ENCODE data around the gene SCFD1.
"Not testable (repeated sequence)": the region's sequence is repeated elsewhere in the genome, so short reads cannot be mapped to it uniquely, and the experiment has no call there.

SCFD1 gene

DNA sequence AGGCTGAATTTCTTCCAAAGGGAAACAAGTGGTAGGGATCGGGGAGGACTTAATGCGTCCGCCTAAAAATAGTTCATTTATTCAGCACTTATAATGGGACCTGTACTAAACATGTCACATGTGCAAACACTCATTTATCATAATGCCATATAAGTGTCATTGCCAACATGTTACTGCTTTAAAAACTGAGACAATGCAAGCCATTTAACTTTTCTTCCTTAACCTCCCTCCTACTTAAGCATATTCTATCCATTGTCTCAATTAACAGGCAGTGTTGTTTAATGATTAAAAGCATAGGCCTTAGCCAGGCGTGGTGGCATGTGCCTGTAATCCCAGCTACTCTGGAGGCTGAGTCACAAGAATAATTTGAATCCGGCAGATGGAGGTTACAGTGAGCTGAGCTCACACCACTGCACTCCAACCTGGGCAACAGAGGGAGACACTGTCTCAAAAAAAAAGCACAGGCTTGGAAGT is 13.5 kb upstream of the SCFD1 start:
- DNase-seq, result no peak

GRCh38 chr14:30610787-30611343 is 11.3 kb upstream of the SCFD1 start:
- peak in 26 of 56 donors; percentile 1 to 47 (median 14) for DNase-seq

DNA sequence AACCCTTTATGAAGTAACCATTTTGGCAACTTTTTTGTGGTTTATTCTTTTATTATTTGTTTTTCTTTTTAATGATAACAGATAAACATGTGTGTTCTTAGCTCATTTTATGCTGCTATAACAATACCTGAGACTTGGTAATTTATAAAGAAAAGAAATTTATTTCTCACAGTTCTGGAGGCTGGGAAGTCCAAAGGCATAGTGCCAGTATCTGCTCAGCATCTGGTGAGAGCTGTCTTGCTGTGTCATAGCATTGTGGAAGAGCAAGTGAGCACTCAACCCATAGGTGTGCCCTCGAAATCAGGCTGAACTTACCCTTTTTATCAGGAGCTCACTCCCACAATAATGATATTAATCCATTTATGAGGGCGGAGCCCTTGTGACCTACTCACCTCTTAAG is 8.0 kb upstream of the SCFD1 start:
- DNase-seq, result no peak

DNA sequence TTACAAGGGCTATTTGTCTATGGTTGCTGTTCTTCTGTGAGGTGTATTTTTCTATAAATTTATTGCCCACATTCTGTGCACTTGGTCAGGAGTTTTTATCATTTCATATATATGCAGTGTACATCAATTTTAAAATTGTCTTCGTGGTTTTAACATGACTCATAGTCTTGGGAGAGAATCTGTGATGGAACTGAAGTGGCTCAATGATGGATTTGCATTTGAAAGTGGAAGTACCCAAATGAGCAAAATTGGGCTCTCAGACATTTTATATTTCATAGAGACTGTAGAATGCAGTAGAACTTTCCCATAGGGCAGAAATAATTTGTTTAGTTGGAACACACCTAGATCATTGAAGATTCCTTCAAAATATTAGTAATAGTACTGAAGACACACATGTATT is 1.9 kb upstream of the SCFD1 start:
- no peak for DNase-seq

- peak in 9 of 56 donors; percentile 4 to 52 (median 19) for DNase-seq
Observed at GRCh38 chr14:30621354-30621939, 672 bp upstream of the SCFD1 start.

DNA sequence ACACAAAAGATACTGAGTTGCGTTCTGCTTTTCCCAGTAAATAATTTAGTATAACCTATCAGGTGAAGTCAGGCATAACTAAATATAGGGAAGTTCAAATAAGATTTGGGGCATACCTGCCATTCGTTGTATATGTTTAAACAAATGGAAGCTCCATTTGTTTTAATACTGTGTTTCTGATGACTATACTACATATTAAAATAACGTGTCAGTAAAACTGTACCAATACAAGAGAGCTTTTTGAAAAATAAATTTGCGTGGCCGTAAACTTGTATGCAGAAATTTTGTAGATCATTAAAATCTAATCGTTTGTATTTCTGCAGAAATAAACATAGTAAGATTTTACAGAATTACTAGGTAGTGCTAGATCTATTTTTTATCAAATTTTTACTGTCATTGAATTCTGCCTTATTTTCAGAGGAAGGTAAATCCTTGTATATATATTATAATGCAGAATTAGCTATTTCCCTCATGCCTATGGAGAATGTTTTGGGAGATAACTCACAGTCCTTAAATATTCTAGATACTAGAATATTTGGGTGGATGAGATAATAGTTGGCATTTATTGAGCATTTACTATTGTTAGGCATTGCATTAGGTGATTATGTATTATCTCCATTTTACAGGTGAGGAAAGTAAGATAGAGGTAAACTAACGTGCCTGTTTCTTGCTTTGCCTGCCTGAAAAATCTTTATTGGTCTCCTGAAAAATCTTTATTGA is 1.5 kb downstream of the SCFD1 start:
- no peak for DNase-seq

DNA sequence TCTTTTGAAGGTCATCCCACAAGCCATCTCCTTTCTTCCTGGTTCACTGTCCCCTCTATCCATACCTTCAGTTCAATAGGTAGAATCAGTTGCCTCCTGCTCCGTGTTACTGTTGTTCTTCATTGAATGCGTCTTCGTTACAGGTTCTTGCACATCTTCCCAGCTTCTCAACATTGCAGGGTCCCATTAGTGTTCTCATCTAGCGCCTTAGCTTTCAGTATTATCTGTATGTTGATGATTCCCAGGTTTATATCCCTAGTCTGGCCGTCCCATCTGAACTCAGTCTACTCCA is 2.0 kb downstream of the SCFD1 start:
- DNase-seq, result no peak

GRCh38 chr14:30625533-30625932 is 3.4 kb downstream of the SCFD1 start:
- DNase-seq, result no peak

GRCh38 chr14:30629432-30629831 is 7.3 kb downstream of the SCFD1 start:
- DNase-seq, result not testable (repeated sequence)

DNA sequence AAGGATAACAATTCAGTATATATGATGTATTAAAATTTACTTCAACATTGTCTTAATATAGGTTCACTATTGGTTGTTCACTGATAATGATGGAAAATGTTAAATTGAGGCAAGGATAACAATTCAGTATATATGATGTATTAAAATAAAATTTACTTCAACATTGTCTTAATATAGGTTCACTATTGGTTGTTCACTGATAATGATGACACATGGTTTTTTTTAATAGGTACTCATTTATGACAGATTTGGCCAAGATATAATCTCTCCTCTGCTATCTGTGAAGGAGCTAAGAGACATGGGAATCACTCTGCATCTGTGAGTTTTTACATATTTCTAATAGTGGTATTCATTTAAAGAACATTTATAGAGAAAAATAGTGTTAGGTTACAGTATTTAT is 8.1 kb downstream of the SCFD1 start:
- no peak for DNase-seq

DNA sequence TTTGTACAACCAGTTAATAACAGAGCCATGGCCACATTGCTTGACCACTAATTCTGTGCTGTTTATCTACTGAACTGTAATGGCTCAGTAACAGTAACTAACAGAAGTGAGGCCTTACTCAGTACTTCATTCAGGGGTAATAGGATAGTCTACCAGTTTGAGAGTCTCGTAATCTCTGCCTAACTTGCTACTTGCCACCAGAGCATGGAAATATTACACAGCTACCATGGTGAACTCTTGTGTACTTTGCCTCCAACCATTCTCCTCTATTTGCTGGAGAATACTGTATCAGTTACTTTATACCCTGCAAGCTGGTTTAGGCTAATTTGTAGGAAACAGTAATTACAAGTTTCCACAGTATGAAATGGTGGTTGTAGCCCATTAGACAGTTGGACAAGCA is 10.6 kb downstream of the SCFD1 start:
- DNase-seq, result no peak

DNA sequence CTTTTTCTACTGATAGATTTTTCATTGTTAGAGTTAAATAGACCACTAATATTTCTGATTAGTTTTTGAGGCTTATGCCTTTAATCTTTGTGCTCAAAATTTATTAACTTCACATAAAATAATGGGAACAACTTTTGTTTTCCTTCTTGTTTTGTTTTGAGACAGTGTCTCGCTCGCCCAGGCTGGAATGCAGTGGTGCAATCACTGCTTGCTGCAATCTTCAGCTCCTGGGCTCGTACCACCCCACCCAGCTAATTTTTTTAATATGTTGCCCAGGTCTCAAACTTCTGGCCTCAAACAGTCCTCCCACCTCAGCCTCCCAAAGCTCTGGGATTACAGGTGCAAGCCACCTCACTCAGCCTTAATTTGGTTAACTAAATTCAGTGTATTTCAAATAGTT is 16.8 kb downstream of the SCFD1 start:
- DNase-seq, result no peak

DNA sequence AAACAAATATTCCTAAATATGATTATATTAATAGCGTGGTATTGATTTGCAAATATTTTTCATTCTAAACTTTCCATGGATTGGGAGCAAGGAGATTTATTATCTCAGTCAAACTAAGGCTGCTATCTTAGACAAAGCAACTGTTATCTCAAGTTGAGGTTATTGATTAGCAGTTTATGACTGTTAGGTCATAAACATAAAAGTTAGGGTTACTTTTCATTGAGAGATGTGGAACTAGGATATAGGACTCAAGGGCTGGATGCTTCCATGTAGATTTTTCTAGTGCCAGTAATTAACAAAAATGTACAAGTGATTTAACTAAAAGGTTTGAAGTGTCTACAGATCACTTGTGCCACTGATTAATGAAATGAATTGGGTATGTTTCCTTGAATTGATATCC is 19.1 kb downstream of the SCFD1 start:
- no peak for DNase-seq

- DNase-seq, result not testable (repeated sequence)
Observed at GRCh38 chr14:30644462-30644861, 22.3 kb downstream of the SCFD1 start.

DNA sequence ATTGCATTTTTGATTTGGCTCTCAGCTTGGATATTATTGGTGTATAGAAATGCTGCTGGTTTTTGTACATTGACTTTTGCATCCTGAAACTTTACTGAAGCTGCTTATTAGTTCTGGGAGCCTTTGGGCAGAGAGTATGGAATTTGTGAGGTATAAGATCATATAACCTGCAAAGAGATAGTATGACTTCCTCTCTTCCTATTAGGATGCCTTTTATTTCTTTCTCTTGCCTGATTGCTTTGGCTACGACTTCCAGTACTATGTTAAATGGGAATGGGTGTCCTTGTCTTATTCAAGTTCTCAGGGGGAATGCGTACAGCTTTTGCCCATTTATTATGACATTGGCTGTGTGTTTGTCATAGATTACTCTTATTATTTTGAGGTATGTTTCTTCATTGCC is 23.5 kb downstream of the SCFD1 start:
- no peak for DNase-seq

GRCh38 chr14:30648471-30648870 is 26.4 kb downstream of the SCFD1 start:
- no peak for DNase-seq

GRCh38 chr14:30651937-30652336 is 29.8 kb downstream of the SCFD1 start:
- DNase-seq, result no peak

- DNase-seq, result no peak
Observed at GRCh38 chr14:30655124-30655523, 33.0 kb downstream of the SCFD1 start.

DNA sequence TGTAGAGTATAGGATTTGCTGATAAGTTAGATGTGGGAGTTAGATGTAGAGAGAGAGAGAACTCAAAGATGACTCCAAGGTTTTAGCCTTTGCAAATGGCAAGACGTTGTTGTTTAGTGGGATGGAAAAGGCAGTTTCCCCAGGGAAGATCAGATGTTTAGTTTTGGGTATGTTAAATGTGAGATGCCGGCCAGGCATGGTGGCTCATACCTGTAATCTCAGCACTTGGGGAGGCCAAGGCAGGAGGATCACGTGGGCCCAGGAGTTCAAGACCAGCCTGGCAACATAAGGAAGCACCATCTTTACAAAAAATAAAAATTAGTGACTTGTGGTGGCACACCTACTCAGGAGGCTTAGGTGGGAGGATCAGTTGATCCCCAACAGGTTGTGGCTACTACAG is 33.5 kb downstream of the SCFD1 start:
- no peak for DNase-seq

DNA sequence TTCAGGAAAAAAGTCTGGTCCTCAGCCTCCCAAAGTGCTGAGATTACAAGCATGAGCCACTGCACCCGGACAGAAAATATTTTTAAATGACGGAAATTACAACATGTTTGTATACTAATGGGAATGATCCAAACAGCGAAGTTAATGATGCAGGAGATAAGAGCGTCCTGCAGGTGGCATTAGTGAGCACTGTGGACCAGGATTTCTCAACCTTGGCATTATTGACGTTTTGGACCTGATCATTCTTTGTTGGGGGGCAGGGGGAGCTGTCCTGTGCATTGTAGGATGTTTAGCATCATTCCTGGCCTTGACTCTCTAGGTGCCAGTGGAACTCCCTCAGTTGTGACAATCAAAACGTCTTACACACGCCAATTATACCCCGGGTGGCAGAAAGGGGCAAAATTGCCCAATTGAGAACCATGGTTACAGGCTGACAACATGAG is 34.1 kb downstream of the SCFD1 start:
- DNase-seq, result peak in 10 of 56 donors; percentile 0 to 4 (median 1)

GRCh38 chr14:30657050-30657449 is 34.9 kb downstream of the SCFD1 start:
- DNase-seq, result no peak

- no peak for DNase-seq
Observed at GRCh38 chr14:30657606-30658163, 35.6 kb downstream of the SCFD1 start.

DNA sequence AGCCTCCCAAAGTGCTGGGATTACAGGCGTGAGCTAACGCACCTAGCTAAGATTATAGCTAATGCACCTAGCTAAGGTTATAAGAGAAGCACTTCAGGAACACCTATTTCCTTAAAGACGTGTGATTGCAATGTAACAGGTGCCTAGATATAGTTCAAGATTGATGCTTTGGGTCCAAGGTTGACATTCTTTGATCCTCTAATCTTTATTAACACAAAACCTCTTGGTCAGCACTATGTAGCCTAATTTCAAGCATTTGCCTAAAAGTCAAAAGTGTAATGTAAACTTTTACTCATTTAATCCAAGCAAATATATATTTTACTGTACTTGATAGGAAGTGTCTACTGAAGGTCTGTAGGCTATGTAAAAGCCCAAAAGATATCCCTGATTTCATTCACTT is 36.5 kb downstream of the SCFD1 start:
- no peak for DNase-seq
